Type B pancreatic cell (in vitro differentiated cells): ENCODE data around the gene SVBP. TPM values are rescaled to one million over a fixed set of nuclear protein-coding genes. Genes with fewer than 3 reads are reported as not detected.

Experiments
- DNase-seq: peaks from one replicate; pipeline ENCODE4 v3.0.0; 2021; ENCODE audit warnings: mixed read lengths; ENCODE audit not compliant: unreplicated experiment; ENCODE audit errors: extremely low spot score
- H3K27ac Mint-ChIP-seq: 2 replicates; pipeline ENCODE4 v1.8.0; 2021; ENCODE audit warnings: mild to moderate bottlenecking, mixed read lengths
- H3K27me3 Mint-ChIP-seq: 2 replicates; pipeline ENCODE4 v1.8.0; 2021; ENCODE audit warnings: mixed read lengths
- H3K36me3 Mint-ChIP-seq: 2 replicates; pipeline ENCODE4 v1.8.0; 2021; ENCODE audit warnings: mixed read lengths
- H3K4me1 Mint-ChIP-seq: one replicate; pipeline ENCODE4 v1.8.0; 2021; ENCODE audit warnings: mixed read lengths; ENCODE audit not compliant: unreplicated experiment
- H3K4me3 Mint-ChIP-seq: 2 replicates; pipeline ENCODE4 v1.8.0; 2021; ENCODE audit warnings: mild to moderate bottlenecking, mixed read lengths
- H3K9me3 Mint-ChIP-seq: 2 replicates; pipeline ENCODE4 v1.8.0; 2021; ENCODE audit warnings: mixed read lengths
- CTCF ChIP-seq: fragments of 200-600 bp; sonication (generic); conservative IDR thresholded peaks from 2 replicates; pipeline ENCODE4 v1.5.0; 2021; ENCODE audit warnings: antibody characterized with exemption, mild to moderate bottlenecking
- total RNA-seq: library from RNA; stranded (reverse); gene quantifications from 2 replicates; pipeline ENCODE4 v1.2.1, GENCODE V29; 2021; ENCODE audit warnings: low replicate concordance

SVBP gene
- total RNA-seq, 1 donor from 2014 or later: 42.9 TPM

- Mint-ChIP-seq H3K4me3 (no peak overlapping the region), H3K27ac (no peak overlapping the region), H3K4me1 (no peaks in the 10 kb centered on the region), H3K36me3 (peaks cover 31% of the 10 kb centered on the region), H3K27me3 (no peaks in the 10 kb centered on the region), H3K9me3 (no peaks in the 10 kb centered on the region)
- no peak for TF ChIP-seq CTCF
- no peak for DNase-seq
Measured at GRCh38 chr1:42783092-42783491, 34.1 kb downstream of the SVBP start.

GRCh38 chr1:42780176-42780575 is 37.0 kb downstream of the SVBP start:
- no peak overlapping the region for H3K4me3 Mint-ChIP-seq
- H3K4me1 Mint-ChIP-seq: no peaks in the 10 kb centered on the region
- H3K36me3 Mint-ChIP-seq: peaks cover 46% of the 10 kb centered on the region
- no peaks in the 10 kb centered on the region for H3K27me3 Mint-ChIP-seq
- DNase-seq: no peak
- TF ChIP-seq CTCF: no peak
- no peaks in the 10 kb centered on the region for H3K9me3 Mint-ChIP-seq
- no peak overlapping the region for H3K27ac Mint-ChIP-seq

GRCh38 chr1:42779725-42780124 is 37.5 kb downstream of the SVBP start:
- DNase-seq: no peak
- TF ChIP-seq CTCF: no peak
- H3K27ac Mint-ChIP-seq: no peak overlapping the region
- H3K36me3 Mint-ChIP-seq: peaks cover 51% of the 10 kb centered on the region
- no peaks in the 10 kb centered on the region for H3K4me1 Mint-ChIP-seq
- H3K27me3 Mint-ChIP-seq: no peaks in the 10 kb centered on the region
- H3K4me3 Mint-ChIP-seq: no peak overlapping the region
- H3K9me3 Mint-ChIP-seq: no peaks in the 10 kb centered on the region

GRCh38 chr1:42777852-42778251 is 39.3 kb downstream of the SVBP start:
- Mint-ChIP-seq H3K36me3 (peaks cover 49% of the 10 kb centered on the region), H3K4me3 (no peak overlapping the region), H3K27ac (no peak overlapping the region), H3K4me1 (no peaks in the 10 kb centered on the region), H3K27me3 (no peaks in the 10 kb centered on the region), H3K9me3 (no peaks in the 10 kb centered on the region)
- peak; percentile 79 for TF ChIP-seq CTCF
- DNase-seq: no peak

- H3K9me3 Mint-ChIP-seq: no peaks in the 10 kb centered on the region
- TF ChIP-seq CTCF: no peak
- peaks cover 45% of the 10 kb centered on the region for H3K36me3 Mint-ChIP-seq
- H3K4me3 Mint-ChIP-seq: no peak overlapping the region
- H3K4me1 Mint-ChIP-seq: no peaks in the 10 kb centered on the region
- H3K27me3 Mint-ChIP-seq: no peaks in the 10 kb centered on the region
- no peak overlapping the region for H3K27ac Mint-ChIP-seq
- no peak for DNase-seq
Measured at GRCh38 chr1:42776502-42776901, 40.7 kb downstream of the SVBP start.

GRCh38 chr1:42774928-42775526 is 42.2 kb downstream of the SVBP start:
- TF ChIP-seq CTCF: no peak
- H3K9me3 Mint-ChIP-seq: no peaks in the 10 kb centered on the region

More at GRCh38 chr1:42774928-42775526, 42.2 kb downstream of the SVBP start:
- Mint-ChIP-seq H3K27me3 (no peaks in the 10 kb centered on the region), H3K4me3 (no peak overlapping the region), H3K4me1 (peaks cover 5% of the 10 kb centered on the region), H3K27ac (no peak overlapping the region), H3K36me3 (peaks cover 36% of the 10 kb centered on the region)
- DNase-seq: no peak
